Stimulated activated CD8-positive, alpha-beta memory T cell treated with anti-CD3 and anti-CD28 coated beads, Interleukin-2, amount 100 ng/mL, for 1 hour (primary cell): ENCODE results near the gene MGAT5.

ENCODE experiments used
- DNase-seq, 2 donors: peaks; one replicate each; pipeline ENCODE4 v3.0.0-alpha.2; 2020; ENCODE audit warnings: low read depth in 2 of 2

MGAT5 gene

DNA sequence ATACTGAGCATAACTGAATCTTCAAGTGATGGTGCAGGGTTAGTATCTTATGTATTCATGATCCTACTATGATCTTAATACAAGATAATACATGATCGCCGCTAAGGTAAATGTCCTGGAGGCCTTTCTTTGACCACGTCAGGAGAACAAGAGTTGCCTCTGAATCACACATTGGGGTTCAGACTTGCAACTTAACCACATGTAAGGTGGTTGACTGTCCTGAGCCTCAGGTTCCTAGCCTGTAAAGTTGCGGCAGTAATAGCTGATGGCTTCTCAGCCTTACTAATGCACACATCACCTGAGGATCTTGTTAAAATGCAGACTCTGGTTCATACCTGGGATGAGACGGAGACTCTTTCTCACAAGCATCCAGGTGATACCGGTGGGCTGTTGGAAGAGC, 112.5 kb downstream of the MGAT5 start:
- DNase-seq: no peak

GRCh38 chr2:134367213-134367612, 113.3 kb downstream of the MGAT5 start:
- DNase-seq: no peak

DNA sequence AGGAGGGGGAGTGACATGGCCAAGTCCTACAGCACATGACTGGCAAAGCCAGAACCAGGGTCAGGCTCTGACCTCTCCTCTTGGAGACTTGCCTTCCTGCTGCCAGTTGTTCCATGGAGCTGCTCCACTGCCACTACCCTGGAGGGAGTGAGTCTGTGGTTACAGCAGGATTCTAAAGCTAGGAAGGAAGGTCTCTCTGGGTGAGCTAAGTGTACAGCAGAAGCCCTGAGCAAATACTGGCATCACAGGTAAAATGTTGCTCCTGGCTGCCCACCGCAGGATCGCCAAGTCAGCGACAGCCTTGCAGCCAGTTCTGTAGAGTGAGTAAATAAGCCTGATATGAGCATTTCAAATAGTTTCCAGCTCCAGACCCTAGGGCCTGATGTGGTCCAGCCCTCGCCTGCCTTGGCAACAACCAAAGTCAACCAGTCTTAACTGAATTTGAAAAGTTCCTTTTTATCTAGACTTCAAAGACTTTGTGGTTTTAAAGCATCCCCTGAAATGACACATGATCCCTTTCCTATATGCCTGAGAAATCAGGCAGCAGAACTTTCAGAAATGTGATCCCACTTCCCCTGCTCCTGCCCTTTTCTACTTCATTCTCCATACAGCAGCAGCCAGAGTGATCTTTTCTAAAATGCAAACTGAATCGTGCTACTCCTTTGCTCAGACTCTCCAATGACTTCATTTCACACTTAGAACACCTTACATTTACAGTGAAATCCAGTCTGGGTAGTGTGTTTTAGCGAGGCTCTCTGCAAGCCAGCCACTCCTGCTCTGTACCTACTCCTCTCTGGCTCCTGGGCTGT, 114.3 kb downstream of the MGAT5 start:
- no peak for DNase-seq

DNA sequence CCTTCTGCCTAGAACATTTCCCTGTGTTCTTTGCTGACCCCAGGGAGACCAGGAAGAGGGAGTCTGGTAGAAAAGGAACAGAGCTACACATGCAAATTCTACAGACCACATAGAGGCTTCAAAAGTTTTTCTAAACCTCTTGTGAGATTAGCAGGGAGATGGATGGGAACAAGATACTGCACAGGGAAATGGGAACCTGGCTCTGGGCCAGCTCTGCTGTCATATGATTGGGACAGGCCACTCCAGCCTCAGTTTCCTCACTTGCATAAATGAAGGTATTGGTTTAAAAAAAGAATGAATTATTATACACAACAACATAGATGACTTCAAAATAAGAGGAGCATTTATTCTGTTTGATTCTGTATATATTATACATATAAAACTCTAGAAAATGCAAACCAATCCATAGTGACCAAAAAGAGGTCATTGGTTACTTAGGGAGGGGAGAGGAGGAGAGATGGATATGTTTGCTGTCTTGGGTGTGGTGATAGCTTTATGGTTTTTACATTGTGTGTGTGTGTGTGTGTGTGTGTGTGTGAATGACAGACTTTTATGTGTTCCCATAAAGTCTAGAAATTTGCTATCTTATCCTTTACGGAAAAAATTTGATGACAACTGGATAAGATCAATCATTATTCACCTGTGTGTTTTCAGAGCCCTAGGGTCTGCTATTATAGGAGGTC, 115.5 kb downstream of the MGAT5 start:
- DNase-seq: no peak

GRCh38 chr2:134370655-134371445, 117.0 kb downstream of the MGAT5 start:
- DNase-seq: no peak

DNA sequence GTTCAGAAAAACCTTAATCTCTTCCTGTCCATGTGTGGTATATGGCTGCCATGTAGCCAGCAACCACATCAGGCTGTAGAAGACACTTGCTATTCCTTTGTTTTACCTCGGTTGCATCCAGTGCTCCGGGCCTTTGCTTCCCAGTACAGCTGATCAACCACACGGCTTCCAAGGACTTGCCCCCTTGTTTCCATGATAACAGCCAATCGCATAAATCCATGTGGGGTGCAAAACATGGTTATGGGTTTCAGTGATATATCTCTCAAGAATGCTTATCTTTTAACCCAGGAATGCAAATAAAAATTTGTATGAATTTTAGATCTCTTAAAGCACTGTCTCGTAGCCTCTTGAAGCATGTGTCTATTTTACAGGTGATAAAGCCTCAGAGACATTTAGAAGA, 118.3 kb downstream of the MGAT5 start:
- DNase-seq: no peak

- DNase-seq: no peak
These were observed 118.8 kb downstream of the MGAT5 start for GRCh38 chr2:134372611-134373131.

DNA sequence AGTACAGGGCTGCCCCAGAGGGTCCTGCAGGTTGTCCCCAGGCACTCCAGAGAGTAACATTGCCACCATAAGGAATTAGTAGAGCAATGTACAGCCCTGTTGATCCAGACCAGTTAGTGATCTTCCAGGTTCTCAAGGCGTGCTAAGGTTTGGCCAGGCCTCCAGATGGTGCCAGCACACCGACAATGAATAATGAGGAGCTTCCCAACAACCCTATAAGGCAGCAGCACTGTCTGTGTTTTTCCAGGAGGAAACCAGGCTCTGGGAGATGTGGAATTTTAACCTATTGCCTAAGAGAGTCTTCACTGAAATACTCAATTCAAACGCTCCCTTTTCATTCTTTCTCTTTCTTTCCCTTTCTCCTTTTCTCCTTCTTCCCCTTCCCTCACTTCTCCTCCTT, 122.1 kb downstream of the MGAT5 start:
- no peak for DNase-seq

DNA sequence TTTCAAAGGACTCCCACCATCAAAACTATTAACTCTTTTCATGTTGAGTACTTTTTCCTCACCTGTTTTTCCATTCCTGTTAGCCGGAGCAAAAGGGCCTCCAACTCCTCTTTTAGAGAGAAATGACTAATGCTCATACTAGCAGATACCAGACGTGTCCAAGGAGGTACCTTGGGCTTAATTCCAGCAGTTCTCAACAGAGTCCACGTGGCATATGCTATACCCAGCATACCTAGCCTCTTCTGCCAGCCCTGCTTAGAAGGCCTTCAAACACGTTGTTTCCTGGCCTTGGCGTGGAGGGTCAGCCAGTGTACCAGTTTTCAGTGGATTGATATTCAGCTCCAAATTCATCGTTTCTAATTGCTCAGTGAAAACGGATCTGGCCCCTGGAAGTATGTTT, 123.9 kb downstream of the MGAT5 start:
- DNase-seq: no peak

DNA sequence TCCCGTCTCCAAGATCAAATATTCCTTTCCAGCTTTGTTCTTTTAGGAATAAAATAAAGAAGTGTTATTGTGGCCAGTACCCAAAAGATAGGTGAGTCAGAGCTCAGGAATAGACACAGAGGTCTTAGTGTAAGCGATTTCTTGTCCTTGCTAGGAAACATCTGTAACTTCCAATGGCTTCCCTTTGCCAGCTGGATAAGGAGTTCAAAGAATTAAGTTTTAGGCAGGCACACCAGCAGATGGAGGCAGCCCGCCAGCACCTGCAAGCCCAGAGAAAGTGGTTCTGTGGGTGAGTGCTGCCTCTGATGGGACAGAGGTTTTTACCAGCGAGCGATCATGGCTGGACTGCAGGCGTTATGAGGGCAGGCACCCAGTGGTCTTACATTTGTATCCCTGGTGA, 125.4 kb downstream of the MGAT5 start:
- DNase-seq: no peak

DNA sequence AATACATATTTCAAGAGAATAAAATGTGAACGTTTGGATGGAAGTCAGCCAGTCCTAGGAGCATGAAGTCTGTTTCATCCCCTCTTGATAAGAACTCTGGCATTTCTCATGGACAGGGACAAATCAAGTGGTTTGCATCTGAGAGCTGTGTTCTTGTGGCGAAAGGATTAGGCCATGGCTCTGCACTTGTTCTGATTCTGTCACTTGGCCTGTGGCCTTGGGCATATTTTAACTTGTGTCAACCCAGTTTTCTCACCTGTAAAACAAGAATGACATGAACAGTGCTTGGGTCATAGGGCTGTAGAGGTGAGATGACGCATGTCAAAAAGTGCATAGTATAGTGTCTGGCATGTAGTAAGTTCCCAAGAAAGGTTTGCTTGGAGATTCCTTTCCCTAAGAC, 125.8 kb downstream of the MGAT5 start:
- no peak for DNase-seq

DNA sequence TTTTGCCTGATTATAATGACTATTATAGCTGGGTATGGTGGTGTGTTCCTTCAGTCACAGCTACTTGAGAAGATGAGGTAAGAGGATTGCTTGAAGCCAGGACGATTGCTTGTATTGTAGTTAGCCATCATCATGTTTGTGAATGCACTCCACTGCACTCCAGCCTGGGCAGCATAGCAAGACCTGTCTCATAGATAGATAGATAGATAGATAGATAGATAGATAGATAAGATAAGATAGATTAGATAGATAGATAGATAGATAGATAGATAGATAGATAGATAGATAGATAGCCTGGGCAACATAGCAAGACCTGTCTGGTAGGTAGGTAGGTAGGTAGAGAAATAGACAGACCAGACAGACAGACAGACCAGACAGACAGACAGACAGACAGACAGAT, 127.3 kb downstream of the MGAT5 start:
- no peak for DNase-seq

- DNase-seq: no peak
These were observed 130.3 kb downstream of the MGAT5 start for GRCh38 chr2:134384131-134384530.

GRCh38 chr2:134385195-134385594, 131.3 kb downstream of the MGAT5 start:
- no peak for DNase-seq

GRCh38 chr2:134386310-134386709, 132.4 kb downstream of the MGAT5 start:
- DNase-seq: no peak

DNA sequence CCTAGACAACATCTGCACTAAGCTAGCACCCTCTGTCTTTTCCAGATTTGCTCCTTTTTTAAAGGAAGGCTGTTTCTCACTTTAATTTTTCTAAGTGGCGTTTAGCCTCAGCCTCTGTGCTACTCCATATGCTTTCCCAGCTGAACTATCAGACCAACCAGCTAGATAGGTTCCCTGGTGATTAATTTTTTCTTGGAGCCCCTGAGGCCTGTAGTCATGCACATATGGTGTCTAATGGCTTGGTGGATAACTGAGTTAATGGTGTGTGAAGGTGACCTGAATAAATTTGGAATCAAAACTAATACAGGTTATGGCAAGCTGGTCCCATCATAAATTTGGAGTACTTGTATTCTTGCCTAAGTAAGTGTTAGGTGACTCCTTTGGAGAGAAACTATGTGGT, 135.5 kb downstream of the MGAT5 start:
- no peak for DNase-seq

- no peak for DNase-seq
These were observed 137.9 kb downstream of the MGAT5 start for GRCh38 chr2:134391751-134392160.

- no peak for DNase-seq
These were observed 138.7 kb downstream of the MGAT5 start for GRCh38 chr2:134392442-134393074.

- no peak for DNase-seq
These were observed 139.2 kb downstream of the MGAT5 start for GRCh38 chr2:134393075-134393461.

DNA sequence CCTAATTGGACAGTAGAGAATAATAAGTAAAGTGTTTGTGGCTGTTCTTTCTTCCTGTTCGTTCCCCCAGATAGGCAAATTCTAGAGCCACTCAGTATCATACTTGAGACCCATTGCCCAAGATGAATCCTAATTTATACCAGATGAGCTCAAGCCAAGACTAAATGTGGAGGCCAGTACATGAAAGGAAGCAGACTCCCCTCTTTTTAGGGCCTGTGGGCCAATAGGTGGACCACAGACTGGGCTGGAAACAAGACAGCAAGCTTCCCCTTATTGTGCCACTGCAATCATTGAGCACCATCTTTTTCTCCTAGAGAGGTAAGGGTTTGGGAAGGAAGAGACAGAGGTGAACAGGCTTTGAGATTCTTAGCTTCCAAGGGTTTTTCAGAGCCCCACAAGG, 141.9 kb downstream of the MGAT5 start:
- no peak for DNase-seq

- no peak for DNase-seq
These were observed 142.6 kb downstream of the MGAT5 start for GRCh38 chr2:134396493-134396892.
